H1 (cell line): ENCODE measurements around the gene CD1D. TPM values are rescaled to one million over a fixed set of nuclear protein-coding genes. Genes with fewer than 3 reads are reported as not detected.

Experiments
- CTCF ChIA-PET: fragments of 300-600 bp; sonication (Branson Sonifier 250); formaldehyde crosslinking; loops from one replicate; lab custom pipeline; 2021; ENCODE audit not compliant: partially characterized antibody; lab: Charles Lee
- POLR2A ChIA-PET: fragments of 300-600 bp; sonication (Branson Sonifier 250); formaldehyde crosslinking; loops from one replicate; lab custom pipeline; 2021; ENCODE audit warnings: inconsistent platforms; ENCODE audit not compliant: partially characterized antibody; lab: Charles Lee
- DNase-seq, 2 experiments: peaks; one replicate each; pipeline versions ENCODE4 v3.0.0 to v3.0.0-alpha.2; 2010 to 2022; ENCODE audit warnings: low spot score in 2 of 2, low read depth in 1 of 2, mixed read lengths in 1 of 2
- FAIRE-seq: peaks from 2 replicates; lab custom pipeline; 2011; peaks lifted over from hg19 to GRCh38; lab: Jason Lieb, UNC
- H2AFZ ChIP-seq: 2 replicates; pipeline ENCODE4 v1.8.1; 2012; ENCODE audit warnings: low read length, inconsistent platforms
- H2AK5ac ChIP-seq: 2 replicates; pipeline ENCODE4 v1.6.1; 2013; ENCODE audit warnings: low read depth, low read length
- H2BK120ac ChIP-seq: replicated peaks from 2 replicates; pipeline ENCODE3; 2013; ENCODE audit warnings: low read depth, low read length, inconsistent platforms
- H2BK12ac ChIP-seq: 2 replicates; pipeline ENCODE4 v1.6.1; 2013; ENCODE audit warnings: low read depth, low read length
- H2BK15ac ChIP-seq: 2 replicates; pipeline ENCODE4 v1.6.1; 2013; ENCODE audit warnings: low read length
- H2BK20ac ChIP-seq: 2 replicates; pipeline ENCODE4 v1.6.1; 2013; ENCODE audit warnings: low read length
- H2BK5ac ChIP-seq: 2 replicates; pipeline ENCODE4 v1.6.1; 2013; ENCODE audit warnings: low read depth, low read length
- H3K14ac ChIP-seq: 2 replicates; pipeline ENCODE4 v1.6.1; 2013; ENCODE audit warnings: inconsistent platforms; ENCODE audit not compliant: insufficient read length
- H3K18ac ChIP-seq: 2 replicates; pipeline ENCODE4 v1.6.1; 2013; ENCODE audit warnings: low read length; ENCODE audit errors: extremely low read depth
- H3K23ac ChIP-seq: 2 replicates; pipeline ENCODE4 v1.6.1; 2013; ENCODE audit warnings: inconsistent platforms; ENCODE audit not compliant: insufficient read length
- H3K23me2 ChIP-seq: 2 replicates; pipeline ENCODE4 v1.6.1; 2013; ENCODE audit warnings: low read depth, low read length
- H3K27ac ChIP-seq: 2 replicates; pipeline ENCODE4 v1.6.1; 2011; ENCODE audit warnings: low read depth, low read length, inconsistent platforms
- H3K27me3 ChIP-seq, 4 experiments: replicated peaks in 1 of 4; 1 replicate in 1 of 4; 2 replicates in 3 of 4; pipeline versions ENCODE4 v1.6.1 to v1.8.1; 2011 to 2013; ENCODE audit warnings: low read length in 3 of 4, mild to moderate bottlenecking in 3 of 4, inconsistent platforms in 2 of 4, mixed read lengths in 2 of 4, moderate library complexity in 1 of 4; ENCODE audit not compliant: control insufficient read depth in 3 of 4, insufficient read depth in 3 of 4; ENCODE audit errors: extremely low read depth in 1 of 4
- H3K36me3 ChIP-seq, 4 experiments: 2 replicates each; pipeline versions ENCODE4 v1.6.1 to v1.8.1; 2011 to 2013; ENCODE audit warnings: mild to moderate bottlenecking in 4 of 4, low read length in 3 of 4, moderate library complexity in 2 of 4, control low read depth in 1 of 4, inconsistent platforms in 1 of 4; ENCODE audit not compliant: insufficient read depth in 4 of 4, control insufficient read depth in 2 of 4
- H3K4ac ChIP-seq: replicated peaks from 2 replicates; pipeline ENCODE3; 2013; ENCODE audit warnings: low read length, low read depth, mixed read lengths, inconsistent platforms; ENCODE audit not compliant: insufficient read length
- H3K4me1 ChIP-seq, 4 experiments: replicated peaks in 1 of 4; 1 replicate in 1 of 4; 2 replicates in 3 of 4; pipeline versions ENCODE4 v1.6.1 to v1.8.1; 2011 to 2013; ENCODE audit warnings: low read length in 3 of 4, inconsistent platforms in 2 of 4, mixed read lengths in 1 of 4; ENCODE audit not compliant: insufficient read depth in 4 of 4, control insufficient read depth in 3 of 4
- H3K4me2 ChIP-seq, 2 experiments: 2 replicates each; pipeline versions ENCODE4 v1.6.1 to v1.8.1; 2011 to 2013; ENCODE audit warnings: low read depth in 2 of 2, low read length in 2 of 2, control low read depth in 1 of 2, inconsistent platforms in 1 of 2, mild to moderate bottlenecking in 1 of 2; ENCODE audit not compliant: insufficient read depth in 1 of 2
- H3K4me3 ChIP-seq, 4 experiments: fragments of 200-600, 300-600 bp in 1 of 4; sonication (generic), shearing (Covaris generic), sonication (Bioruptor Twin) in 1 of 4; 2 replicates each; pipeline versions ENCODE4 v1.5.1 to v1.8.1; 2011 to 2016; ENCODE audit warnings: low read length in 4 of 4, low read depth in 3 of 4, control low read depth in 2 of 4, inconsistent platforms in 2 of 4, mild to moderate bottlenecking in 2 of 4, mixed read lengths in 1 of 4, moderate library complexity in 1 of 4; ENCODE audit not compliant: insufficient read depth in 2 of 4; ENCODE audit errors: extremely low read depth in 1 of 4
- H3K56ac ChIP-seq: replicated peaks from 2 replicates; pipeline ENCODE3; 2013; ENCODE audit warnings: low read depth, mild to moderate bottlenecking, mixed read lengths, low read length, inconsistent platforms; ENCODE audit not compliant: insufficient read length
- H3K79me1 ChIP-seq: 2 replicates; pipeline ENCODE4 v1.6.1; 2013; ENCODE audit warnings: low read depth, low read length, control low read depth
- H3K79me2 ChIP-seq, 2 experiments: 2 replicates each; pipeline versions ENCODE4 v1.6.1 to v1.8.1; 2012 to 2013; ENCODE audit warnings: low read length in 2 of 2, mild to moderate bottlenecking in 2 of 2, inconsistent platforms in 1 of 2; ENCODE audit not compliant: insufficient read depth in 2 of 2, control insufficient read depth in 1 of 2
- H3K9ac ChIP-seq, 4 experiments: replicated peaks in 1 of 4; 1 replicate in 1 of 4; 2 replicates in 3 of 4; pipeline versions ENCODE4 v1.6.1 to v1.8.1; 2011 to 2013; ENCODE audit warnings: low read depth in 3 of 4, low read length in 3 of 4, control low read depth in 2 of 4, mild to moderate bottlenecking in 2 of 4, moderate library complexity in 2 of 4, inconsistent platforms in 1 of 4; ENCODE audit errors: extremely low read depth in 1 of 4
- H3K9me3 ChIP-seq, 2 experiments: 2 replicates each; pipeline versions ENCODE4 v1.6.1 to v1.8.1; 2012 to 2013; ENCODE audit warnings: mild to moderate bottlenecking in 2 of 2, moderate library complexity in 2 of 2, control low read depth in 1 of 2, inconsistent platforms in 1 of 2, low read depth in 1 of 2, low read length in 1 of 2, mixed read lengths in 1 of 2; ENCODE audit not compliant: insufficient read depth in 2 of 2
- H4K20me1 ChIP-seq, 2 experiments: replicated peaks in 1 of 2; 2 replicates each; pipeline versions ENCODE3 to v1.8.1; 2011 to 2013; ENCODE audit warnings: inconsistent platforms in 2 of 2, low read length in 2 of 2, mild to moderate bottlenecking in 1 of 2; ENCODE audit not compliant: insufficient read depth in 2 of 2, control insufficient read depth in 1 of 2
- H4K5ac ChIP-seq: 2 replicates; pipeline ENCODE4 v1.6.1; 2013; ENCODE audit warnings: low read length, low read depth, mixed read lengths, inconsistent platforms; ENCODE audit not compliant: insufficient read length
- H4K8ac ChIP-seq: 2 replicates; pipeline ENCODE4 v1.8.0; 2013; ENCODE audit warnings: mild to moderate bottlenecking, moderate library complexity, low read length, inconsistent platforms; ENCODE audit not compliant: insufficient read depth; ENCODE audit errors: extremely low read depth
- H4K91ac ChIP-seq: replicated peaks from 2 replicates; pipeline ENCODE3; 2013; ENCODE audit warnings: low read length, mixed read lengths, inconsistent platforms; ENCODE audit not compliant: insufficient read length
- POLR2AphosphoS5 ChIP-seq: IDR thresholded peaks from 2 replicates; pipeline ENCODE4 v1.6.1; 2011; ENCODE audit warnings: low read depth, low read length
- TEAD4 ChIP-seq: IDR thresholded peaks from 2 replicates; pipeline ENCODE4 v1.6.1; 2012; ENCODE audit warnings: low read depth, low read length, inconsistent platforms, mixed read lengths
- WGBS, 2 experiments: shearing (Covaris generic) in 1 of 2; methylation state at CpG; one replicate each; pipeline versions ENCODE4 v1.1.6 to v1.1.7; 2013 to 2015; ENCODE audit warnings: low lambda C conversion rate in 2 of 2, mixed read lengths in 2 of 2, inconsistent platforms in 1 of 2, low coverage in 1 of 2, missing lambda C conversion rate in 1 of 2; ENCODE audit not compliant: insufficient replicate concordance in 2 of 2, insufficient coverage in 1 of 2, insufficient read length in 1 of 2; ENCODE audit errors: extremely low coverage in 1 of 2, missing lambda C conversion rate in 1 of 2; 5-methylcytosine and 5-hydroxymethylcytosine counted together
- polyA plus RNA-seq, 7 experiments: library from polyadenylated mRNA; depleted of rRNA in 3 of 7; stranded (reverse) in 5 of 7; unstranded in 2 of 7; fragments of >200 nt in 5 of 7; fragments of 200-250 nt in 2 of 7; gene quantifications; 1 replicate in 5 of 7; 2 replicates in 1 of 7; 4 replicates in 1 of 7; pipeline versions ENCODE4 v1.2.1 to v1.2.3, GENCODE V29; 2011 to 2013; ENCODE audit warnings: missing spikeins in 2 of 7, mixed read lengths in 2 of 7
- total RNA-seq: library from RNA; stranded (reverse); fragmentation: NEBNext Ultra II Directional; extraction: Animal tissue kit (Norgen Biotek cat#: 25700); gene quantifications from 2 replicates; pipeline ENCODE4 v1.2.1, GENCODE V29; 2021

CD1D gene
- total and polyA plus RNA-seq, 2 of the 8 experiments (the other 6 are each of a cell fraction or from before 2014, with no cell fraction given): 1.1 to 1.6 TPM

DNA sequence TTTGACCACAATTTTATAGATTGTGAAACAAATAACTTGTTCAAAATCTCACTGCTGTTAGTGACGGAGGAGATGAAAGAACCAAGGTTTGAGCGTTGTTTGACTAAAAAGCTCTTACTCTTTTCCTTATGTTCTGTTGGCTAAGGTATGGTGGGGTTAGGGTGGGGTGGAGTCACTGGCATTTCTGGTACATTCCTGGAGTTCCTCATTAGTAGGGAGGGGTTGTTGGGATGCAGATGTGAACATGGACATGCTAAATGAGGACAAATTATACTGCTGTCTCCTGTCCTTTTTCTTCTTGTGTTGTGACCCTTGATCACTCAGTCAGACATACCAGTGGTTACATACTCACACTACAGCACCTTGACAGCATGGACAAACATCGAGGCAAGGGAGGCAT, 26.2 kb upstream of the CD1D start:
- Histone ChIP-seq H2BK5ac (no peak overlapping the region), H2AFZ (no peak overlapping the region), H3K4ac (no peak overlapping the region)

More for the DNA sequence above, 26.2 kb upstream of the CD1D start:
- Histone ChIP-seq H3K9me3 (no peaks in the 10 kb centered on the region), H3K36me3 (no peaks in the 10 kb centered on the region), H3K56ac (no peak overlapping the region), H3K27me3 (peaks cover 0 to 3% (median 0%) of the 10 kb centered on the region in 4 experiments; a peak in 2 of 7 replicates), H4K5ac (no peak overlapping the region), H2BK20ac (no peak overlapping the region), H3K4me3 (no peak overlapping the region), H2AK5ac (no peak overlapping the region), H3K23me2 (peaks cover 4% of the 10 kb centered on the region), H3K14ac (no peak overlapping the region), H2BK15ac (no peak overlapping the region), H3K23ac (no peak overlapping the region), H4K8ac (no peak overlapping the region), H4K91ac (no peak overlapping the region), H2BK120ac (no peak overlapping the region), H3K79me2 (no peaks in the 10 kb centered on the region), H3K9ac (no peak overlapping the region), H2BK12ac (no peak overlapping the region; the same call in 1 of the 2 replicates), H3K4me1 (no peaks in the 10 kb centered on the region), H4K20me1 (no peaks in the 10 kb centered on the region), H3K27ac (no peak overlapping the region), H3K79me1 (no peaks in the 10 kb centered on the region), H3K4me2 (no peak overlapping the region), H3K18ac (no peak overlapping the region)
- 98% methylated on average over 3 of the region's 3 CpGs; no CpG with 5 or more reads in 1 of the 2 experiments for WGBS, 2 experiments
- TF ChIP-seq POLR2AphosphoS5 (no peak), TEAD4 (peak; percentile 76; the same call in 1 of the 2 replicates)
- FAIRE-seq (no peak), DNase-seq (no peak)
- POLR2A ChIA-PET: no interaction called here
- CTCF ChIA-PET: interaction anchor here (1.0 to 1.6 kb wide), 2 partner anchors 49 to 162 kb away, joined by 3 to 4 read pairs; no protein-coding TSS in a partner anchor
